GM18508 (cell line): ENCODE measurements around the gene SPEM3.

ENCODE experiments used
- ATAC-seq: cut with Tn5 transposase; IDR thresholded peaks from one replicate; pipeline ENCODE4 v1.9.1; 2021; ENCODE audit warnings: moderate number of reproducible peaks; ENCODE audit not compliant: insufficient read depth, unreplicated experiment

SPEM3 gene

GRCh38 chr17:7403727-7403976 lies 25.0 kb upstream of the SPEM3 start:
- ATAC-seq: no peak

- no peak for ATAC-seq
These were observed 24.5 kb upstream of the SPEM3 start, which contains the start of gene TMEM256 for GRCh38 chr17:7403977-7404736. TSS of gene TMEM256 (minus strand) at chr17:7404097. CDS start at chr17:7404084, 13 bp downstream.

GRCh38 chr17:7404737-7405349 lies 23.8 kb upstream of the SPEM3 start:
- no peak for ATAC-seq

- ATAC-seq: no peak
These were observed 23.1 kb upstream of the SPEM3 start for GRCh38 chr17:7405350-7406234.

GRCh38 chr17:7406235-7406825 lies 22.3 kb upstream of the SPEM3 start:
- ATAC-seq: no peak

GRCh38 chr17:7407082-7407481 lies 21.6 kb upstream of the SPEM3 start:
- no peak for ATAC-seq

GRCh38 chr17:7407485-7408251 lies 21.0 kb upstream of the SPEM3 start, which contains the start of gene NLGN2:
TSS of gene NLGN2 (plus strand) at chr17:7407845. CDS start at chr17:7408256, 411 bp downstream.
- ATAC-seq: no peak

- no peak for ATAC-seq
These were observed 20.4 kb upstream of the SPEM3 start for GRCh38 chr17:7408252-7408727.

GRCh38 chr17:7408863-7409262 lies 19.8 kb upstream of the SPEM3 start:
- no peak for ATAC-seq

GRCh38 chr17:7409716-7410115 lies 18.9 kb upstream of the SPEM3 start:
- ATAC-seq: no peak

- ATAC-seq: no peak
These were observed 17.8 kb upstream of the SPEM3 start for GRCh38 chr17:7410634-7411426.

- no peak for ATAC-seq
These were observed 17.3 kb upstream of the SPEM3 start for GRCh38 chr17:7411427-7411750.

- no peak for ATAC-seq
These were observed 15.2 kb upstream of the SPEM3 start for GRCh38 chr17:7413346-7413985.

GRCh38 chr17:7414837-7415236 lies 13.8 kb upstream of the SPEM3 start:
- no peak for ATAC-seq

- no peak for ATAC-seq
These were observed 12.9 kb upstream of the SPEM3 start for GRCh38 chr17:7415784-7416183.

GRCh38 chr17:7416323-7416722 lies 12.3 kb upstream of the SPEM3 start:
- ATAC-seq: no peak

- ATAC-seq: no peak
These were observed 11.5 kb upstream of the SPEM3 start for GRCh38 chr17:7417056-7417655.

- ATAC-seq: no peak
These were observed 10.0 kb upstream of the SPEM3 start for GRCh38 chr17:7418472-7419152.
